IMR-90 (cell line): Measurements from ENCODE around the gene SH3RF2.

Experiments
- BHLHE40 ChIP-seq: fragments of 150-350 bp; IDR thresholded peaks from 2 replicates; pipeline ENCODE4 v1.6.1; 2016; ENCODE audit warnings: mild to moderate bottlenecking, low read depth, low read length
- CEBPB ChIP-seq: IDR thresholded peaks from 2 replicates; pipeline ENCODE4 v1.6.1; 2012; ENCODE audit warnings: low read depth, low read length, improper control_type of control experiment
- CHD1 ChIP-seq: IDR thresholded peaks from 2 replicates; pipeline ENCODE4 v1.6.1; 2012; ENCODE audit warnings: low read depth, low read length, improper control_type of control experiment
- CTCF ChIP-seq: conservative IDR thresholded peaks from 2 replicates; pipeline ENCODE4 v1.5.1; 2012; ENCODE audit warnings: mild to moderate bottlenecking, low read depth, low read length, improper control_type of control experiment
- ELK1 ChIP-seq: fragments of 150-350 bp; IDR thresholded peaks from 2 replicates; pipeline ENCODE4 v1.6.1; 2016; ENCODE audit warnings: low read depth, mild to moderate bottlenecking, low read length, moderate library complexity, borderline replicate concordance
- FOS ChIP-seq: fragments of 150-350 bp; IDR thresholded peaks from 2 replicates; pipeline ENCODE4 v1.6.1; 2016; ENCODE audit warnings: low read depth, low read length
- MAZ ChIP-seq: IDR thresholded peaks from 2 replicates; pipeline ENCODE4 v1.6.1; 2012; ENCODE audit warnings: low read depth, mild to moderate bottlenecking, low read length, improper control_type of control experiment, moderate library complexity, borderline replicate concordance
- MXI1 ChIP-seq: IDR thresholded peaks from 2 replicates; pipeline ENCODE4 v1.6.1; 2012; ENCODE audit warnings: low read depth, mild to moderate bottlenecking, low read length, moderate library complexity, borderline replicate concordance
- POLR2A ChIP-seq: IDR thresholded peaks from 2 replicates; pipeline ENCODE4 v1.6.1; 2012; ENCODE audit warnings: mild to moderate bottlenecking, low read depth, low read length
- RAD21 ChIP-seq: IDR thresholded peaks from 2 replicates; pipeline ENCODE4 v1.6.1; 2012; ENCODE audit warnings: low read length, improper control_type of control experiment
- RCOR1 ChIP-seq: IDR thresholded peaks from 2 replicates; pipeline ENCODE4 v1.6.1; 2012; ENCODE audit warnings: mild to moderate bottlenecking, low read length, improper control_type of control experiment; ENCODE audit not compliant: insufficient replicate concordance
- SMC3 ChIP-seq: fragments of 150-350 bp; IDR thresholded peaks from 2 replicates; pipeline ENCODE4 v1.6.1; 2016; ENCODE audit warnings: low read depth, mild to moderate bottlenecking, antibody characterized with exemption, low read length, moderate library complexity
- USF2 ChIP-seq: fragments of 150-350 bp; IDR thresholded peaks from 2 replicates; pipeline ENCODE4 v1.6.1; 2017; ENCODE audit warnings: mild to moderate bottlenecking, antibody characterized with exemption, low read length, low read depth

GRCh38 chr5:145906401-145906800 lies 30.0 kb upstream of the SH3RF2 start:
- TF ChIP-seq CTCF (no peak), RAD21 (no peak), USF2 (no peak), CHD1 (no peak), MAZ (no peak), POLR2A (no peak), ELK1 (no peak), RCOR1 (no peak), CEBPB (no peak), BHLHE40 (no peak), MXI1 (no peak), SMC3 (no peak), FOS (no peak)
